HS-5 (cell line): ENCODE results near the gene DMKN.
"Not testable (repeated sequence)": the region's sequence is repeated elsewhere in the genome, so short reads cannot be mapped to it uniquely, and the experiment has no call there.

Experiments
- DNase-seq: peaks from one replicate; pipeline ENCODE4 v3.0.0-alpha.2; 2012; ENCODE audit warnings: low read depth

DMKN gene

DNA sequence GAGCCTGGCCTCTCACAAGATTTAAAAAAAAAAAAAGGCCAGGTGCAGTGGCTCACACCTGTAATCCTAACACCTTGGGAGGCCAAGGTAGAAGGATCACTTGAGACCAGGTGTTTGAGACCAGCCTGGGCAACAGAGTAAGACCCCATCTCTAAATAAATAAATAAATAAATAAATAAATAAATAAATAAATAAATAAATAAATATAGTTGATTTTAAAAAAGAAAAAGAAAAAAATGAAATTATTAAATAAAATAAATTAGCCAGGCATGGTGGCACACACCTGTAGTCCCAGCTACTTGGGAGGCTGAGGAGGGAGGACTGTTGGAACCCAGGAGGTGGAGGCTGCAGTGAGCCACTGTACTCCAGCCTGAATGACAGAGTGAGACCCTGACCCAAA, 51.7 kb downstream of the DMKN start:
- not testable (repeated sequence) for DNase-seq

DNA sequence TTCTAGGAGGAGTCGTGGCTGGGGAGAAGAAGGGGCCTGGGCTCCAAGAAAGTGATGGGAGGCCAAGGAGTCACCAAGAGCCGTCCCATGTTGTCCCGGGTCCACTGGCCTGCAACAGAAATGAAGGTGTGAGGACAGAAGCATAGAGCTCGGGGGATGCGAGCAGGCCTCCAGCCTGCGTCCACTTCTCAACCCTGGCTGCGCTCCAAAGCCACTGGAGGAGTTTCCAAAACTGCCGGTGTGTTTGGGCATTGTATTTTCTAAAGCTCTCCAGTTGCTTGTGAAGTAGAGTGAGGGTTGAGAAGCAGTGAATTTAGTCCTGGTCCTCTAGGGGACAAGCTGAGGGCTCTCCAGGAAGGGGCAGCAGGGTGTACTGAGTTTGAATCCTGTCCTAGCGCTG, 52.4 kb downstream of the DMKN start:
- no peak for DNase-seq

- no peak for DNase-seq
Measured at GRCh38 chr19:35460608-35461007, 52.8 kb downstream of the DMKN start.

DNA sequence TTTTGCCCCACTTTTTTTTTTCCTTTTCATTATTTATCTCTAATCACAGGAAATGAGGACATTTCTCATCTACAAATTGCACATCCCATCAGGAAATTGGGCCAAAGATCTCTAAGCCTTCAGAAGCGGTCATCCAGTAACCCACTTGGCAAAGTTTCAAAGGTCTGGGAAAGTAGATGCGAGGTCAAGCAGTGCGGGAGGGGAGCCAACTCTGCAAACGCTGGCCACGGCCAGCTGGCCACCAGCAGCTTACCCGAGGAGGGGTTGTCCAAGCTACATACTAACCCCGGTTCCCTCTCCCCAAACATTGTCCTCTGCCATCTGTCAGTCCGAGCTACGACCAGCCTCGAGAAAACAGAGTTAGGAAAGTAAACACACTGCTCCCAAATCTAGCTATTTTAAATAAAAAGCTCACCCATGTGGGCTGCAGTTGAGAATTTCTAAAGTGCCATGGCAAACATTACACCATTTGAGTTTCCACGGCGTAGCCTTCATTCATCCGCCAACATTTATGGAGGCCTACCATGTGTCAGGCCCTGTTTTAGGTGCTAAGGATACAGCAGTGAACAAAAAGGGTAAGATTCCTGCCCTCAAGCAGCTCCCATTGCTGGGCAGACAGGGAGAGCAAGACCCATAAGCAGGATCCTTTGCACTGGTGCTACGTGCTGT, 53.9 kb downstream of the DMKN start:
- no peak for DNase-seq

GRCh38 chr19:35458731-35459391, 54.6 kb downstream of the DMKN start:
- no peak for DNase-seq

DNA sequence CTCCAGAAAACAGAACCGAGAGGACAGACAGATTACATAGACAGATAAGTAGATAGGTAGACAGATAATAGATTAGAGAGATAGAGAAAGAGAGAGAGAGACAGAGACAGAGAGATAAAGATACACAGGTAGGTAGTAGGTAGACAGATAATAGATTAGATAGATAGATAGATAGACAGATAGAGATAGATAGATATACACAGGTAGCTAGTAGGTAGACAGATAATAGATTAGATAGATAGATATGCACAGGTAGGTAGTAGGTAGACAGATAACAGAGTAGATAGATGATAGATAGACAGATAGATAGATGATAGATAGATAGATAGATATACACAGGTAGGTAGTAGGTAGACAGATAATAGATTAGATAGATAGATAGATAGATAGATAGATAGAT, 55.3 kb downstream of the DMKN start:
- no peak for DNase-seq

DNA sequence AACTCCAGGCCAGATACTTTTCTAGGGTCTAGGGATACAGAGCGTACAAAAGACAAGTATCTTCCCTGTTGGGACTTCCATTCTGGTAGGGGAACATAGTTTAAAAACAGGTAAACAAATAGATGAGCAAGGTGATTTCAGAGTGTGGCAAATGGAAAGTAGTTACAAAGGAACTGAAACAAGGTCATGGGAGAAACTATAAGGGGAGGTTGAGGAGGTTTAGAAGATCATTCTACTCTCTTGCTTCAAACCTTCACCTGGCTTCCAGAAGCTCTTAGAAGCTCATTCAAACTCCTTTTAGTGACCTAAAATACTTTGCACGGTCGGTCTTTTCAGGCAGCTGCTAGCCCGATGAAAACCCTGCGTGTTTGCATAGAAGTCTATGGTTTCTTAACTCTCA, 56.3 kb downstream of the DMKN start:
- no peak for DNase-seq

DNA sequence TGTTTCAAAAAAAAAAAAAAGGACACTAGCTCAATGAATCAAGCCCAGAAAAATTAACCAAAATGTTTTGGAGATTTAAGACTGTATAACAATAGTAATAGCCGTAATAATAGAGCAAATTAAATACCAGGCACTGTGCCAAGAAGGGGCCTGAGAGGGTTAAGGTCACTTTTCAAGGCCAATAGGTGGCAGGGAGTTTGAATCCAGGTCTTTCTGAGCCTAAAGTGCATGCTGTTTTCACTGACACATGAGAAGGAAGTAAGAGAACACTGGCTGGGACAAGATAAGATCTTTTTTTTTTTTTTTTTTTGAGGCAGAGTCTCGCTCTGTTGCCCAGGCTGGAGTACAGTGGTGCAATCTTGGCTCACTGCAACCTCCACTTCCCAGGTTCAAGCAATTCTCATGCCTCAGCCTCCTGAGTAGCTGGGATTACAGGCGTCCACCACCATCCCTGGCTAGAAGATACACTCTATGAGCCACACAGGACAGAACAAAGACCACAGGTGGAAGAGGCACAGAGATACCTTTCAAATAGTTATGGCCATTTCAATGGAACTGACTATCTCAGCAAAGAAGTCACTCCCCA, 57.7 kb downstream of the DMKN start:
- no peak for DNase-seq

GRCh38 chr19:35454663-35455062, 58.8 kb downstream of the DMKN start:
- DNase-seq, result no peak

DNA sequence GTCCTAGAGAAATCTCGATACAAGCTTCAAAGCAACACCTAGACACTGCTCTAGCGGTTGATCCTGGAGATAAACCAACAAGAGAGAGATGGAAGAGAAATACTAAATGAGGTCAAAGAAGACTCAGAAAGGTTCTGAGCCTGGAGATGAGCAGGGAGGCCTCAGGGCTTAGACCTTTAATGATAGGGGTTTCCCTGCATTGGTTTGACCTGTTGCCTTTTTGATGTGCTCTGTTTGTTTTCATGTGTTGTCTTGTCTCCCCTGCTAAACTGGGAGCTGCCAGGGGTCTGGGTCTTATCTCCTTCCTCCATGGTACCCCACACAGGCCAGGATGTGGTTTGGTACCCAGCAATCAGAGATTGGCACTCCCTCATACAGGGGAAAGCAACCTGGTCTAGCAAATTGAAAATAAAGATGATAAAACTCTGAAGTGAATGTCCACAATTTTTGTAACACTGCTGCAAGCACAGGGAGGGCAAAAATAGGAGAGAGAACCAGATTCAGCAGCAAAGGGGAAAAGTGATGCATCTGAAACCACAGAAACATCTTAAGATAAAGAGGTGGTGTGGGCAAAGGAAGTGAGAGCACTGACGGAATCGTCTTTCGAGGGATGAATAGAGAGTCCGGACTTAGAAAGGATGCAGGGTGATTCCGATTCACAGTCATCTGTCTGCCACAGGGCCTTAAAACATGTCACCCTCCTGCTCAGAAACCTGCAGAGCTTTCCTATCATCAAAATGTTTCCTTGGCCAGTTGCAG, 61.9 kb downstream of the DMKN start:
- no peak for DNase-seq

GRCh38 chr19:35449359-35450043, 63.9 kb downstream of the DMKN start:
- DNase-seq, result no peak

DNA sequence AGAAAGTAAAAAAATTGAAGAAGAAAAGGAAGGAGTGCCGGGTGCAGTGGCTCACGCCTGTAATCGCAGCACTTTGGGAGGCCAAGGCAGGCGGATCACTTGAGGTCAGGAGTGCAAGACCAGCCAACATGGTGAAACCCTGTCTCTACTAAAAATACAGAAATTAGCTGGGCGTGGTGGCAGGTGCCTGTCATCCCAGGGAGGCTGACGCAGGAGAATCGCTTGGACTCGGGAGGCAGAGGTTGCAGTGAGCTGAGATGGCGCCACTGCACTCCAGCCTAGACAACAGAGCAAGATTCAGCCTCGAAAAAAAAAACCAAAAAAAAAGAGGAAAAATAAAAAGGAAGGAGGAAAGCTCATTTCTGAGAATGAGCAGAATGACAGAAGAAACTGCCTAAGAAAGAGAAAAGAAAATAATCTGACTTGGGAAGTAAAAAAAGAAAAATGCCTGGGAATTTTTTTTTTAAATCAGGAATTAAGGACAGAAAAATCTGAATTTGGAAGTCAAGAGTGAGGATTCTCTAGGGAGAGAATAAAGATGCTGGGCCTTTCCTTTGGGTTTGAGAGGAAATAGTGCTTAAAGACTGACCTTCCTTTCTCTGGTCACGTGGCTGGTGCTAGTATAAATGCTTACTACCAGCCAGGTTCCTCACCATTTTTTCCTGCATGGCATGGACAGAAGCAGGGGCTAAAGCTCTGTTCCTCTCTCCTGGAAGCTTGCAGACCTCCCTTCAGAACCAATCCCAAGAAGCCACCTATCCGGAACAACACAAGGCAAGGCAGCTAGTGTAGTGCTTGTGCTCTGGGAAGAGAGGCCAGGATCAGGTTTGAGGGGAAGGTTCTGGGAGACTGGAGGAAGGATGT, 65.6 kb downstream of the DMKN start, which contains the start of gene FFAR2:
FFAR2 (plus strand) TSS at position 652 of the 864 bp plus-strand sequence. CDS start 1,458 bp downstream, outside the sequence.
- DNase-seq, result no peak
